CD4-positive, alpha-beta T cell treated with Interleukin-15 for 4 hours (primary cell): ENCODE results near the gene MUC12.
"Not testable (repeated sequence)": the region's sequence is repeated elsewhere in the genome, so short reads cannot be mapped to it uniquely, and the experiment has no call there.

Source experiments
- DNase-seq: peaks from one replicate; pipeline ENCODE4 v3.0.0-alpha.2; 2020; ENCODE audit warnings: low spot score

MUC12 gene

DNA sequence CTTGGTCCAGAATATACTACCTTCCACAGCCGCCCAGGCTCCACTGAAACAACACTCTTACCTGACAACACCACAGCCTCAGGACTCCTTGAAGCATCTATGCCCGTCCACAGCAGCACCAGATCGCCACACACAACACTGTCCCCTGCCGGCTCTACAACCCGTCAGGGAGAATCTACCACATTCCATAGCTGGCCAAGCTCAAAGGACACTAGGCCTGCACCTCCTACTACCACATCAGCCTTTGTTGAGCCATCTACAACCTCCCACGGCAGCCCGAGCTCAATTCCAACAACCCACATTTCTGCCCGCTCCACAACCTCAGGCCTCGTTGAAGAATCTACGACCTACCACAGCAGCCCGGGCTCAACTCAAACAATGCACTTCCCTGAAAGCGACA, 22.9 kb downstream of the MUC12 start:
- DNase-seq, result not testable (repeated sequence)

DNA sequence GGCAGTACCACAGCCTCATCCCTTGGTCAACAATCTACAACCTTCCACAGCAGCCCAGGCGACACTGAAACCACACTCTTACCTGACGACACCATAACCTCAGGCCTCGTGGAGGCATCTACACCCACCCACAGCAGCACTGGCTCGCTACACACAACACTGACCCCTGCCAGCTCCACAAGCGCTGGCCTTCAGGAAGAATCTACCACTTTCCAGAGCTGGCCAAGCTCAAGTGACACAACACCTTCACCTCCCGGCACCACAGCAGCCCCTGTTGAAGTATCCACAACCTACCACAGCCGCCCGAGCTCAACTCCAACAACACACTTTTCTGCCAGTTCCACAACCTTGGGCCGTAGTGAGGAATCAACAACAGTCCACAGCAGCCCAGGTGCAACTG, 25.3 kb downstream of the MUC12 start:
- not testable (repeated sequence) for DNase-seq

DNA sequence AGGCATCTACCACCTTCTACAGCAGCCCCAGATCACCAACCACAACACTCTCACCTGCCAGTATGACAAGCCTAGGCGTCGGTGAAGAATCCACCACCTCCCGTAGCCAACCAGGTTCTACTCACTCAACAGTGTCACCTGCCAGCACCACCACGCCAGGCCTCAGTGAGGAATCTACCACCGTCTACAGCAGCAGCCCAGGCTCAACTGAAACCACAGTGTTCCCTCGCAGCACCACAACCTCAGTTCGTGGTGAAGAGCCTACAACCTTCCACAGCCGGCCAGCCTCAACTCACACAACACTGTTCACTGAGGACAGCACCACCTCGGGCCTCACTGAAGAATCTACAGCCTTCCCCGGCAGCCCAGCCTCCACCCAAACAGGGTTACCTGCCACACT, 29.2 kb downstream of the MUC12 start:
- not testable (repeated sequence) for DNase-seq

DNA sequence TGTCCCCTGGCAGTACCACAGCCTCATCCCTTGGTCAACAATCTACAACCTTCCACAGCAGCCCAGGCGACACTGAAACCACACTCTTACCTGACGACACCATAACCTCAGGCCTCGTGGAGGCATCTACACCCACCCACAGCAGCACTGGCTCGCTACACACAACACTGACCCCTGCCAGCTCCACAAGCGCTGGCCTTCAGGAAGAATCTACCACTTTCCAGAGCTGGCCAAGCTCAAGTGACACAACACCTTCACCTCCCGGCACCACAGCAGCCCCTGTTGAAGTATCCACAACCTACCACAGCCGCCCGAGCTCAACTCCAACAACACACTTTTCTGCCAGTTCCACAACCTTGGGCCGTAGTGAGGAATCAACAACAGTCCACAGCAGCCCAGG, 30.0 kb downstream of the MUC12 start:
- not testable (repeated sequence) for DNase-seq

DNA sequence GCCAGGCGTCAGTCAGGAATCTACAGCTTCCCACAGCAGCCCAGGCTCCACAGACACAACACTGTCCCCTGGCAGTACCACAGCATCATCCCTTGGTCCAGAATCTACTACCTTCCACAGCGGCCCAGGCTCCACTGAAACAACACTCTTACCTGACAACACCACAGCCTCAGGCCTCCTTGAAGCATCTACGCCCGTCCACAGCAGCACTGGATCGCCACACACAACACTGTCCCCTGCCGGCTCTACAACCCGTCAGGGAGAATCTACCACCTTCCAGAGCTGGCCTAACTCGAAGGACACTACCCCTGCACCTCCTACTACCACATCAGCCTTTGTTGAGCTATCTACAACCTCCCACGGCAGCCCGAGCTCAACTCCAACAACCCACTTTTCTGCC, 30.7 kb downstream of the MUC12 start:
- DNase-seq, result not testable (repeated sequence)

DNA sequence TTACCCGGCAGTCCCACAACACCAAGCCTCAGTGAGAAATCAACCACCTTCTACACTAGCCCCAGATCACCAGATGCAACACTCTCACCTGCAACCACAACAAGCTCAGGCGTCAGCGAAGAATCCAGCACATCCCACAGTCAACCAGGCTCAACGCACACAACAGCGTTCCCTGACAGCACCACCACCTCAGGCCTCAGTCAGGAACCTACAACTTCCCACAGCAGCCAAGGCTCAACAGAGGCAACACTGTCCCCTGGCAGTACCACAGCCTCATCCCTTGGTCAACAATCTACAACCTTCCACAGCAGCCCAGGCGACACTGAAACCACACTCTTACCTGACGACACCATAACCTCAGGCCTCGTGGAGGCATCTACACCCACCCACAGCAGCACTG, 33.0 kb downstream of the MUC12 start:
- not testable (repeated sequence) for DNase-seq

DNA sequence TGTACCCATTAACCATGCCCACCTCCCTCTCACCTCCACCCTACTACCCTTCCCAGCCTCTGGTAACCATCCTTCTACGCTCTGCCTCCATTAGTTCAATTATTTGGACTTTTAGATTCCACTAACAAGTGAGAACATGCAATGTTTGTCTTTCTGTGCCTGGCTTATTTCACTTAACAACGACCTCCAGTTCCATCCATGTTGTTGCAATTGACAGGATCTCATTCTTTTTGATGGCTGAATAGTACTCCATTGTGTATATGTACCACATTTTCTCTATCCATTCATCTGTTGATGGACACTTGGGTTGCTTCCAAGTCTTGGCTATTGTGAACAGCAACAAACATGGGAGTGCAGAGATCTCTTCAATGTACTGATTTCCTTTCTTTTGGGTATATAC, 38.0 kb downstream of the MUC12 start:
- DNase-seq, result not testable (repeated sequence)

DNA sequence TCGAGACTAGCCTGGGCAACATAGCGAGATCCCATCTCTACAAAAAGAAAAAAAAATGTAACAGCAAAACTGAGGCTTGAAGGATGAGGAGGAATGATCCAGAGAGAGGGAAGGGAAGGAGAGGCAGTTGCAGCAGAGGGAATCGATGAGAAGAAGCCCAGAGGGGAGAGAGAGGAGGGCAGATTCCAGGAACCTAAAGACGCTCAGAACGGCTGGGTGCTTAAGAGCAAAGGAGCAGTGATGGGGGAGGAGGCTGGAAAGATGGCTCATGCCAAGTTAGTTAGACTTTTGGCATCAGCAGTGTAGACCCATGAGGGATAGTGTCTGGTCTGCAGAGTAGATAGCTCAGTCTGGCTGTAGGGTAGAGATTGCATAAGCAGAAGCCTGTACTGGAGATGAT, 40.3 kb downstream of the MUC12 start:
- no peak for DNase-seq

DNA sequence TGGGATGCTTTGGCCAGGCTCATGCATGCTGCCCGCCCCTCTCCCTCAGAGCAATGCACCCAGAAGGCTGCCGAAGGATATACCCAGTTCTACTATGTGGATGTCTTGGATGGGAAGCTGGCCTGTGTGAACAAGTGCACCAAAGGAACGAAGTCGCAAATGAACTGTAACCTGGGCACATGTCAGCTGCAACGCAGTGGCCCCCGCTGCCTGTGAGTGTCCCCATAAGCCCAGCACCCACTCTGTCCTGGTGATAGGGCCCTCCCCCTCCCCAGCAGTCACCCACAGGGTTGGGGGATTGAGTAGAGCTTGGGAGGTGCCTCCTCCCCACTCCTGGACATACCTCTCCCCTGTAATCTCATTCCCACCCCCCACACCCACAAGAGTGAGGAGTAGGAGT, 43.6 kb downstream of the MUC12 start:
- no peak for DNase-seq

DNA sequence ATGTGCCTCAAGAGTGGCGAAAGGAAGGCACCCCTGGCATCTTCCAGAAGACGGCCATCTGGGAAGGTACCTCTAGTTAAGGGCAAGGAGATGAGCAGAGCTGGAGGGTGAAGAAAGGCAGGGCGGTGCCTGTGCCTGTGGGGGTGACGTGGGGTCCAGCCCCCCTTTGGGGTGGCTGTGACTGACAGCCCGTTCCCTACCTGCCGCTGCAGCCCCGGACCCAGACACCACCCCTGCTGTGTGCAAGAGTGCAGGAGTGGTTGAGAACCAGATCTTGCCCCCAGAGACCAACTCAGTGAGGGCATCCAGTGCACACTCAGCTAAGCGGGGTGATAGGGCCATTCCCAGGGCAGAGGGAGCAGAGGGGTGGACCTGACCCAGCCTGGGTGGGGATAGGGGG, 46.3 kb downstream of the MUC12 start:
- no peak for DNase-seq

DNA sequence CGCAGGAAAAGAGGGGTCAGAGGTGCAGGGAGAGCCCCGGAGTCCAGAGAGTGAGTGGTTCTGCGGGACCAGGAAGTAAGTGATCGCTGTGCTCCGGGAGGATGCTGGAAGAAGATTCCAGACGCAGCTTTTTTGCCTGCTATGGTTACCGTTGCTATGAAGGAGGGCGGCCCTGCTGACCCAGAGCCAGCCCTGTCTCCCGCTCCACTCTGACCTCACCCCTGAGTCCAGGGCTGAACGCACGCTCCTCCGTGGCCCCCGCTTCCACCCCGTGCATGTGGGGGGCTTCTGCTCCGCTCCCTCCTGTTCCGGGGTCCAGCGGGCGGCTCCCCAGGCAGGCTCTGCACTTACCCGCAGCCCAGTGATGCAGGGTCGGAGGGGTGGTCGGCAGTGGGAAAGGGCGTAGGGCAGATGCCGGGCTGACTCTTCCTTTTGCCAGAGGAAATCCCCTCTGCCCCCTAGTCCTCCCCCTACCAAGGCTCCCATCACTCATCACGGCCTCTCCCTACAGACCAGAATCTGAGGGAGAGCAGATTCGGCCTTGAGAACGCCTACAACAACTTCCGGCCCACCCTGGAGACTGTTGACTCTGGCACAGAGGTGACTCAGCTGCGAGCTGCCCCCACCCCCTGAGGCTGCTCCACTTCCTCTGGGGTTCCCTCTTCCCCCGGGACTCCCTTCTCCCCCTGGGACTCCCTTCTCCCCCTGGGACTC, 47.9 kb downstream of the MUC12 start:
- DNase-seq, result peak; percentile 83

DNA sequence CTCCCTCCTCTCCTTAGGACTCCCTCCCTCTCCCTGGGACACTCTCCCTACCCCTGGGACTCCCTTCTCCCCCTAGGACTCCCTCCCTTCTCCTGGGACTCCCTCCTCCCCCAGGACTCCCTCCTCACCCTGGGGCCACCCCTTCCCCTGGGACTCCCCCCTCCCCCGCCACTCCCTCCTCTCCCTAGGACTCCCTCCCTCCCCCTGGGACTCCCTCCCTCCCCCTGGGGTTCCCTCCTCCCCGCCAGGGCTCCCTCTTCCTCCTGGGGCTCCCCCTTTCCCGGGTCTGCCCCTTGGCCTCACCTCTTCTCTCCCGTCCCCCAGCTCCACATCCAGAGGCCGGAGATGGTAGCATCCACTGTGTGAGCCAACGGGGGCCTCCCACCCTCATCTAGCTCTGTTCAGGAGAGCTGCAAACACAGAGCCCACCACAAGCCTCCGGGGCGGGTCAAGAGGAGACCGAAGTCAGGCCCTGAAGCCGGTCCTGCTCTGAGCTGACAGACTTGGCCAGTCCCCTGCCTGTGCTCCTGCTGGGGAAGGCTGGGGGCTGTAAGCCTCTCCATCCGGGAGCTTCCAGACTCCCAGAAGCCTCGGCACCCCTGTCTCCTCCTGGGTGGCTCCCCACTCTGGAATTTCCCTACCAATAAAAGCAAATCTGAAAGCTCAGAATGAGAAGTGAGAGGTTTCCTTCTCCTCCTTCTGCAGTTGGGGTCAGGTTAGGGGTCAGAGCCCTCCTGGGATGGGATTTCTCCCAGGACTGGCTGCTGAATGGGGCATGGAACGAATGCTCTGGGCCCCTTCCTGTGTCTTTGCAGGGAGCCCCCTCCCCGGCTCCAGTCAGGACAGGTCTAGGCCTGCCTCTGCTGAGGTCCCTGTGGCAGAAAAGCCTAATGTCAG, 49.2 kb downstream of the MUC12 start:
- no peak for DNase-seq

DNA sequence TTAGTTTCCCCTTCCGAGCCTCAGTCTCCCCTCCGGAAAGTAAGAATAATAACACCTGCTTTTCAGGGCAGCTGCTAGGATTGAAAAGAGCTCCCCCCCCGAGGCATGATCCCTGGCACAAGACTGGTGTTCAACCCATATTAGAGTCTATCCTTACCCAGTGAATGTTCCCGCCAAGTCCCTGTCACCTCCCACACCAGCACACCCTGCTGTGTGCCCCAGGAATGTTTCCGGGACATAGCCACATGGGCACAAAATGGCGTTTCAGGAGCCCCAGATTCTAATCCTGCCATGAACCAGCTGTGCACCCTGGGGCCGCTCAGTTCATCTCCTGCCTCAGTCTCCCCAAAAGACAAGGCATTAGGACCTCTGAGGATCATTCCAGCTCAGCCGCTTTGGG, 51.1 kb downstream of the MUC12 start:
- no peak for DNase-seq

DNA sequence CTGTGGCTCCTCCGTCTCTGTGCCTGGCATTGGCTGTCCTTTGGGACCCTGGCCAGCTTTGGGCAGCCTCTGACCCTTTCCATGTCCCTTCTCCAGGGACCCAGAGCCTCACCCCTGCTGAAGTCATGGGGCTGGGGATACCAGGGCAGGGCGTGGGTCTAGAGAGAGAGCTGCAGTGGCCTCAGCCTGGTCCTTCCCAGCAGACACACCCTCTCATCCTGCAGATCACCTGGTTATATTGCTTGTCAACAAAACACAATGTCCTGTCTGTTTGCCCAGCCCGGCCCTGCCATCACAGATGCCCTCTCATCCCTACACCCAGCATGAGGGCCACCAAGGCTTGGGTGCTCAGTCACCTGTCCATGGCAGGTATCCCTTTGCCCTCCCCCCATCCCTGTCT, 52.3 kb downstream of the MUC12 start:
- no peak for DNase-seq

DNA sequence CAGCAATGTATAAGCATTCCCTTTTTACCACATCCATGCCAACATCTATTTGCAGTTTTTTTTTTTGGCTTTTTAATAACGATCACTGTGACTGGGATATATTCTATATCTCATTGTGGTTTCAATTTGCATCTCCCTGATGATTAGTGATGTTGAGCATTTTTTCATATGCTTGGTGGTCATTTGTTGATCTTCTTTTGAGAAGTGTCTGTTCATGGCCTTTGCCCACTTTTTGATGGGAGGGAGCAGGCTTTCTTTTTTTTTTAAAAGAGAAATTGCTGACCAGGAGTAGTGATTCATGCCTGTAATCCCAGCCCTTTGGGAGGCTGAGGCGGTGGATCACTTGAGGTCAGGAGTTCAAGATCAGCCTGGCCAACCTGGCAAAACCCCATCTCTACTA, 54.5 kb downstream of the MUC12 start:
- no peak for DNase-seq

DNA sequence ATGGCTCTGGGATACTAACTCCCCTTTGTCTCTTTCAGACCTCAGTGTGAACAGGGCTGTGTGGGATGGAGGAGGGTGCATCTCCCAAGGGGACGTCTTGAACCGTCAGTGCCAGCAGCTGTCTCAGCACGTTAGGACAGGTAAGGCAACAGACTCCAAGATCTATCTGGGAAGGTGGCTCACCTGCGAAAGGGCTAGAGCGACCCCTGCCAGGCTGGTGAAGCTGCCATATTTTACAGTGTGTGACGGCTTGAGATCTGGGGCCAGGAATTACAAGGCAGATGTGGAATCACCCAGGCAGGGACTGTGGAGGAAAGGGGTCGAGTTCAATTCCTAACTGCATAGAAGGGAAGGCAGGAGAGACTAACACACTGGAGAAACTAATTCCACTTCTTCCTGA, 61.7 kb downstream of the MUC12 start:
- no peak for DNase-seq

DNA sequence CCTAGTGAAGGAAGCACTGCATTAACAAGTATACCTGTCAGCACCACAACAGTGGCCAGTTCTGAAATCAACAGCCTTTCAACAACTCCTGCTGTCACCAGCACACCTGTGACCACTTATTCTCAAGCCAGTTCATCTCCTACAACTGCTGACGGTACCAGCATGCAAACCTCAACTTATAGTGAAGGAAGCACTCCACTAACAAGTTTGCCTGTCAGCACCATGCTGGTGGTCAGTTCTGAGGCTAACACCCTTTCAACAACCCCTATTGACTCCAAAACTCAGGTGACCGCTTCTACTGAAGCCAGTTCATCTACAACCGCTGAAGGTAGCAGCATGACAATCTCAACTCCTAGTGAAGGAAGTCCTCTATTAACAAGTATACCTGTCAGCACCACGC, 66.6 kb downstream of the MUC12 start:
- DNase-seq, result no peak

DNA sequence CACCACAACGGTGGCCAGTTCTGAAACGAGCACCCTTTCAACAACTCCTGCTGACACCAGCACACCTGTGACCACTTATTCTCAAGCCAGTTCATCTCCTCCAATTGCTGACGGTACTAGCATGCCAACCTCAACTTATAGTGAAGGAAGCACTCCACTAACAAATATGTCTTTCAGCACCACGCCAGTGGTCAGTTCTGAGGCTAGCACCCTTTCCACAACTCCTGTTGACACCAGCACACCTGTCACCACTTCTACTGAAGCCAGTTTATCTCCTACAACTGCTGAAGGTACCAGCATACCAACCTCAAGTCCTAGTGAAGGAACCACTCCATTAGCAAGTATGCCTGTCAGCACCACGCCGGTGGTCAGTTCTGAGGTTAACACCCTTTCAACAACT, 71.9 kb downstream of the MUC12 start:
- DNase-seq, result not testable (repeated sequence)

DNA sequence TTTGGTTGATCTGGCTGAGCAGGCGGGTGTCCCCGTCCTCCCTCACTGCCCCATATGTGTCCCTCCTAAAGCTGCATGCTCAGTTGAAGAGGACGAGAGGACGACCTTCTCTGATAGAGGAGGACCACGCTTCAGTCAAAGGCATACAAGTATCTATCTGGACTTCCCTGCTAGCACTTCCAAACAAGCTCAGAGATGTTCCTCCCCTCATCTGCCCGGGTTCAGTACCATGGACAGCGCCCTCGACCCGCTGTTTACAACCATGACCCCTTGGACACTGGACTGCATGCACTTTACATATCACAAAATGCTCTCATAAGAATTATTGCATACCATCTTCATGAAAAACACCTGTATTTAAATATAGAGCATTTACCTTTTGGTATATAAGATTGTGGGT, 89.0 kb downstream of the MUC12 start:
- peak; percentile 35 for DNase-seq

DNA sequence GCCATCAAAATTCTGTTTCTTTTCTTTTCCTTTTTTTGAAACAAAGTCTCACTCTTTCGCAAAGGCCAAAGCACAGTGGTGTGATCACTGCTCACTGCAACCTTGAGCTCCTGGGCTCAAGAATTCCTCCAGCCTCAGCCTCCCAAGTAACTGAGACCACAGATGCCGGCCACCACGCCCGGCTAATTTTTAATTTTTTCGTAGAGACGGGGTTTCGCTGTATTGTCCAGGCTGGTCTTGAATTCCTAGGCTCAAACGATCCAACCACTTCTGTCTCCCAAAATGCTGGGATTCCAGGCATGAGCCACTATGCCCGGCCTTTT, 90.2 kb downstream of the MUC12 start:
- no peak for DNase-seq

DNA sequence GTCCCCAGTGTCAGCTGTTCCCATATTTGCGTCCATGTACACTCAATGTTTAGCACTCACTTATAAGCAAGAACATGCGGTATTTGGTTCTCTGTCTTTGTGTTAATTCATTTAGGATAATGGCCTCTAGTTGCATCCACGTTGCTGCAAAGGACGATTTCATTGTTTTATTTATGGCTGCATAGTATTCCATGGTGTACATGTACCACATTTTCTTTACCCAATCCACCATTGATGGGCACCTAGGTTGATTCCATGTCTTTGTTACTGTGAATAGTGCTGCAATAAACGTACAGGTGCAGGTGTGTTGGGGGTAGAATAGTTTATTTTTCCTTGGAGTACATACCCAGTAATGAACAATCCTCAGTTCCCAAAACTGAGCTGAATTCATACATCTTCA, 91.6 kb downstream of the MUC12 start:
- no peak for DNase-seq

DNA sequence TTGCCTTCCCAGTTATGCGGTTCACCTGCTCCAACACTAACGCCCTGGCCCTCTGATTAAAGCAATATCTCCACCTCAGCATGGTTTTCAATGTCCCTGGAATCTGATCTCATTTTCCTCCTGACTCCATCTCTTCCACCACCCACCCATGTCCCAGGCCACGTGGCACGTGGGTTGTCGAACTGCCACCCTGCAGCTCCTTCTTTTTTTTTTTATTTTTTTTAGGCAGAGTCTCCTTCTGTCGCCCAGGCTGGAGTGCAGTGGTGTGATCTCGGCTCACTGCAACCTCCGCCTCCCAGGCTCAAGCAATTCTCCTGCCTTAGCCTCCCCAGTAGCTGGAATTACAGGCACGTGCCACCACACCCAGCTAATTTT, 94.8 kb downstream of the MUC12 start:
- DNase-seq, result not testable (repeated sequence)

DNA sequence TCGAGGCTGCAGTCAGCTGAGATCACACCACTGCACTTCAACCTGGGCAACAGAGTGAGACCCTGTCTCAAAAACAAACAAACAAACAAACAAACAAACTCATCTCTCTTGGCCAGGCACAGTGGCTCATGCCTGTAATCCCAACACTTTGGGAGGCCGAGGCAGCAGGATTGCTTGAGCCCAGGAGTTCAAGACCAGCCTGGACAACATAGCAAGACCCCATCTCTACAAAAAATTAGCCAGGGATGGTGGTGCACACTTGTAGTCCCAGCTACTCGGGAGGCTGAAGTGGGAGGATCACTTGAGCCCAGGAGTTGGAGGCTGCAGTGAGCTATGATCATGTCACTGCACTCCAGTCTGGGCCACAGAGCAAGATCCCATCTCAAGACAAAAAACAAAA, 95.8 kb downstream of the MUC12 start:
- DNase-seq, result not testable (repeated sequence)
